HG03520 (cell line): Measurements from ENCODE around the gene RUNX2.
"Not testable (repeated sequence)": the region's sequence is repeated elsewhere in the genome, so short reads cannot be mapped to it uniquely, and the experiment has no call there.

Source experiments
- ATAC-seq: cut with Tn5 transposase; IDR thresholded peaks from one replicate; pipeline ENCODE4 v1.9.1; 2021; ENCODE audit warnings: mild to moderate bottlenecking, moderate library complexity; ENCODE audit not compliant: unreplicated experiment

Gene RUNX2

GRCh38 chr6:45327956-45328522 lies at the start of gene RUNX2:
Gene RUNX2 (plus strand): TSS chr6:45328330. CDS start chr6:45328727, 397 bp downstream.
- ATAC-seq, result no peak

DNA sequence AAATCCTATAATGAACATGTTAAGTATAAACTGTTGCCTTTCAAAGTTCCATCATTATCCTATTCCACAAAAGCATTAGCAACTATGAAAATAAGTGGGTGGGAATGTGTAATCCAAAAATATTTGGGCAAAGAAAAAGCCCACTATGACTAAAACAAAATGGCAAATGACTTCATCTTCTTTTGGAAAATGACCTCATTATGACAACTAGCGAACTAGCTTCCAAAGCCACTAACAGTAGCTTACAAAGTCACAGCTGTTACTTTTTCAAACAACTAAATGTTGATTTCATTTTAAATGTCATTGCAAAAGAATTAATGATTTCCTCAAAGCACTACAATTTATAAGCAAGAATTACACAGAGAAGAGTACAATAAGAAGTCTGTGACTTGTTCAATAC lies 49.8 kb upstream of the RUNX2 start:
- ATAC-seq, result no peak

DNA sequence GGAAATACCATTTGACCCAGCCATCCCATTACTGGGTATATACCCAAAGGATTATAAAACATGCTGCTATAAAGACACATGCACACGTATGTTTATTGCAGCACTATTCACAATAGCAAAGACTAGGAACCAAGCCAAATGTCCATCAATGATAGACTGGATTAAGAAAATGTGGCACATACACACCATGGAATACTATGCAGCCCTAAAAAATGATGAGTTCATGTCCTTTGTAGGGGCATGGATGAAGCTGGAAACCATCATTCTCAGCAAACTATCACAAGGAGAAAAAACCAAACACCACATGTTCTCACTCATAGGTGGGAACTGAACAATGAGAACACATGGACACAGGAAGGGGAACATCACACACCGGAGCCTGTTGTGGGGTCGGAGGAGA lies 41.4 kb upstream of the RUNX2 start:
- not testable (repeated sequence) for ATAC-seq

GRCh38 chr6:45289751-45290514 lies 38.2 kb upstream of the RUNX2 start:
- ATAC-seq, result no peak

- ATAC-seq, result no peak
Measured at GRCh38 chr6:45293306-45293705, 34.8 kb upstream of the RUNX2 start.

DNA sequence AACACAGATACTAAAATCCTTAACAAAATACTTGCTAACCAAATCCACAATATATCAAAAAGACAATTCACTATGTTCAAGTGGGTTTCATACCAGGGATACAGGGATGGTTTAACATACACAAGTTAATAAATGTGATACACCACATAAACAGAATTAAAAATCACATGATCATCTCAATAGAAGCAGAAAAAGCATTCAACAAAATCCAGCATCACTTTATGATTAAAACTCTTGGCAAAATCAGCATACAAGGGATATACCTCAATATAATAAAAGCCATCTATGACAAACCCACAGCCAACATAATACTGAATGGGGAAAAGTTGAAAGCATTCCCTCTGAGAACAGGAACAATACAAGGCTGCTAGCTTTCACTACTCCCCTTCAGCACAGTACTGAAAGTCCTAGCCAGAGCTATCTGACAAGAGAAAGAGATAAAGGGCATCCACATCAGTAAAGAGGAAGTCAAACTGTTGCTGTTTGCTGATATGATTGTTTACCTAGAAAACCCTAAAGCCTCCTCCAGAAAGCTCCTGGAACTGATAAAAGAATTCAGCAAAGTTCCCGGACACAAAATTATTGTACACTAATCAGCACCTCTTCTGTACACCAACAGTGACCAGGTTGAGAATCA lies 33.9 kb upstream of the RUNX2 start:
- ATAC-seq, result not testable (repeated sequence)

DNA sequence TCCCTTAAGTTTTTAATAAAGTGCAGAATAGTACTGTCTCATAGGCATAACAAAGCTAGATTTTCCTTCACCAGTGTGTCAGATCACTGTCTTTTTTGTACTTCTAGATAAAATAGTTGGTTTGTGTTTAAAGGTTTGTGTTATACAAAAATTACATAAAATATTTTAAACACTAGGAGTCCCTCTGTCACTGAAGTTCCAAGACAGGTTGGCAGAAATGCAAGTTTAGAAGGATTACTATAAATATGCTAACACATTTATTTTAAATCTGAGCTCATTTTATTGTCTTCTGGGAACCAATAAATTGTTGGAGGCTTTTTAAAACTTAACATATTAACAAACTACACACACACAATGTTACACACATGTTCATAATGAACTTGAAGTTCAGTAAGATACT lies 30.8 kb upstream of the RUNX2 start:
- ATAC-seq, result no peak

DNA sequence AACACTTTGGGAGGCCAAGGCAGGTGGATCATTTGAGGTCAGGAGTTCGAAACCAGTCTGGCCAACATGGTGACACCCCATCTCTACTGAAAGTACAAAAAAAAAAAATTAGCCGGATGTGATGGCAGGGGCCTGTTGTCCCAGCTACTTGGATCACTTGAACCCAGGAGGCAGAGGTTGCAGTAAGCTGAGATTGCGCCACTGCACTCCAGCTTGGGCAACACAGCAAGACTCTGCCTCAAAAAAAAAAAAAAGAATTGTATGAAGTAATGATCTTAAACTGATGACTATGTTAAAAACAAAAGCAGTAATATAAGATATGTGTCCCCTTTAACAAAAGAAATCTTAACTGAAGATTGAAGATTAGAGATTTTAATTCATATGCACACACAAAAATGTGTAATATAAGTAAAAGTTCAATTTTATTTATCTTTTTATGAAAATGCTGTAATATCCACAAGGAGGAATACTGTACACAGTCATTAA lies 29.0 kb upstream of the RUNX2 start:
- no peak for ATAC-seq

GRCh38 chr6:45300736-45301135 lies 27.4 kb upstream of the RUNX2 start:
- ATAC-seq, result no peak

- ATAC-seq, result no peak
Measured at GRCh38 chr6:45301348-45302142, 26.6 kb upstream of the RUNX2 start.

- no peak for ATAC-seq
Measured at GRCh38 chr6:45302832-45303231, 25.3 kb upstream of the RUNX2 start.

- ATAC-seq, result no peak
Measured at GRCh38 chr6:45305546-45305945, 22.6 kb upstream of the RUNX2 start.

DNA sequence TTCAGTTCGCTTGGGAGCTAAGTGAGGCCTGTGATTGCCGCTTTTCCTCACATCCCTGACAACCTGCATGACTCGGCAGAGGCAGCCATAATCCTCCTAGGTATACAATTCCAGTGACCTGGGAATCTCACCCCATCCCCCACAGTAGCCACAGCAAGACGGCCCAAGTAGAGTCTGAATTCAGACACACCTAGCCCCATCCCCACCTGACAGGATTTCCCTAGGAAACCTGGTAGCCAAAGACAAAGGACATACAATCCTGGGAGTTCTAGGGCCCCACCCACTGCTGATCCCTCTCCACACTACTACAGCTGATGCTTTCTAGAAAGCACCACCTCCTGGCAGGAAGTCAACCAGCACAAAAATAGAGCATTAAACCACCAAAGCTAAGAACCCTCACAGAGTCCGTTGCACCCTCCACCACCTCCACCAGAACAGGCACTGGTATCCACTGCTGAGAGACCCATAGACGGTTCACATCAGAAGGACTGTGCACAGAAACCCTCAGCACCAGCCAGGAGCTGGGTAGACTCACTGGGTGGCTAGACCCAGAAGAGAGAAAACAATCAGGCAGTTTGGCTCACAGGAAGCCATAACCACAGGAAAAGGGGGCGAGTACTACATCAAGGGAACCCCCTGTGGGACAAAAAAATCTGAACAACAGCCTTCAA lies 17.9 kb upstream of the RUNX2 start:
- ATAC-seq, result no peak

- no peak for ATAC-seq
Measured at GRCh38 chr6:45314146-45314545, 14.0 kb upstream of the RUNX2 start.

- ATAC-seq, result no peak
Measured at GRCh38 chr6:45320349-45320748, 7.8 kb upstream of the RUNX2 start.

DNA sequence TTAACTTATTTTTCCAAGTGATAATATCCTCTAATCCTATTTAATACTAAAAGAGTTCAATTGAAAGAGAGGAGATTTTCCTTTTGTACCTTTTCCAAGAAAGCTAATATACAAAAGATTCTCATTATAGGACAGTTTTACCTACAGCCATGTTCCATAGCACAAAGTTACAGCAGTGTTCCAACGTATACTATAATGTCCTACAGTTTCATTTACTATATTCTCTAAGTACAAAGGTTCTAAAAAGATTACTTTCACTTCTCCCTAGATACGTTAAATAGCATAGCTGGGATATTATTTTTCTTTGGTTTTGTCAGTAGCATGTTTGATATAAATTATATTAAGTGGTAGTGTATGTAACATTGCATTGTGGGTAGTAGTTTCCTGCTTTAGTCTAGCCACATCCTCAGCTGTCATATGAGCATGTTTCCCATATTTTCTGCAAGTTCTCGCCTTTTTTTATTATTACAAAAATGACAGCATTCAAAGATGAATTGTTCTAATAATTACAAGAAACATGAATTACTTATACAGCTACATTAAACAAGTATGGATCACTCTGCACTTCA lies 4.4 kb upstream of the RUNX2 start:
- ATAC-seq, result no peak

GRCh38 chr6:45326698-45327417 lies 1.3 kb upstream of the RUNX2 start:
- ATAC-seq, result no peak

GRCh38 chr6:45328523-45328922 lies 393 bp downstream of the RUNX2 start:
- no peak for ATAC-seq

DNA sequence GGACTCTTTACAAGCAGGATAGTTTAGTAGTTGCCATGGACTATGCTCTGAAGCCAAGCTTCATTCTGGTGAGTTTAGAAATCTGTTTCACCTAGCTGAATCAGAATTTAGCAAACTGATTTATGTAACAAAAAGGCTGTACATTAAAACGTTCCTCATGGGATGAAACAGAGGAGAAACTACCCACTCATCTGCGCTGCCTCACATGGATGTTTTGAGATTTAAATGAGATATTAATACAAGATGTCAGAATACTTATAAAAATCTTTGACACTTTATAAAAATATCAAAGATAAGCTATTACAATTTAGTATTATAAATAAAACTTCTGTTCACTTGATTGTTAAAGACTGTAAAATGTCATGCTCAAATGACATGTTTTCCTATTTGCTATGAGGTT lies 16.8 kb downstream of the RUNX2 start:
- ATAC-seq, result no peak
